LHCN-M2 (cell line): ENCODE measurements around the gene XCR1. TPM values are rescaled to one million over a fixed set of nuclear protein-coding genes. Genes with fewer than 3 reads are reported as not detected.

Experiments used
- total RNA-seq: library from RNA; depleted of rRNA; stranded (reverse); fragments of >200 nt; gene quantifications from 2 replicates; pipeline ENCODE4 v1.2.3, GENCODE V29; 2014; rRNA removed

The XCR1 gene
- total RNA-seq, 1 experiment from 2014 or later, result 0.06 TPM

Other genes starting within 250 kb of the XCR1 start
- gene SLC6A20, start 230.9 kb downstream of the XCR1 start, total RNA-seq, result not detected in 2 replicates
- gene LZTFL1, start 185.4 kb downstream of the XCR1 start, total RNA-seq, result 9.9 and 10.2 TPM in 2 replicates
- not detected in 2 replicates for gene CCR9, start 140.9 kb downstream of the XCR1 start, total RNA-seq
- not detected in 2 replicates for gene CXCR6, start 84.0 kb downstream of the XCR1 start, total RNA-seq
- gene FYCO1, start 31.7 kb downstream of the XCR1 start, total RNA-seq, result 5.7 and 10.8 TPM in 2 replicates
- gene CCR1, start 180.8 kb upstream of the XCR1 start, total RNA-seq, result 0.19 and 0.46 TPM in 2 replicates
- not detected in 2 replicates for gene CCR3, start 215.0 kb upstream of the XCR1 start, total RNA-seq